ENCODE data around the gene TUBB4B.
"Not testable (repeated sequence)": the region's sequence is repeated elsewhere in the genome, so short reads cannot be mapped to it uniquely, and the experiment has no call there.

The TUBB4B gene

DNA sequence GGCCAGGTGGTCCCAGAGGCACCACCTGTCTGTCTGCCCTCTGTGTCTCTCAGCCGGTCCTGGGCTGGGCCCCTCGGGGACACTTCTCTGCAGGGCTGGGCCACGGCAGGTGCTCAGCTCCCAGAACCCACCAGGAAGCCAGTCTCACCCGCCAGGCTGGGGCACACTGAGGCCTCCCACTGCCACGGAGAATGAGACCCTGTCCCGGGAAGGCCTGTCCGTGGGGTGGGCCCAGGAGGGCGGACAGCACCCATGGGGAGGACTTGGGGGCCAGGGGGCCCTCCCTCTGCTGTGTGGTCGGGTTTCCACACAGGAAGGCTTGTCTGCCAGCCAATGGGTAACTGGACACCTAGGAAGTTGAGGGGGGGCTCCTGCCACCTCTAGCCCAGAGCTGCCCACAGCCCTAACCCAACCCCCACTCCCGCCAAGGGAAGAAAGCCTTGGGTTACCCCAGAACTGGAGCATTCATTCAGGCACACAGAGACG, 4.1 kb upstream of the TUBB4B start:
- no peak for DNase-seq (ENCODE audit: low read depth)

DNA sequence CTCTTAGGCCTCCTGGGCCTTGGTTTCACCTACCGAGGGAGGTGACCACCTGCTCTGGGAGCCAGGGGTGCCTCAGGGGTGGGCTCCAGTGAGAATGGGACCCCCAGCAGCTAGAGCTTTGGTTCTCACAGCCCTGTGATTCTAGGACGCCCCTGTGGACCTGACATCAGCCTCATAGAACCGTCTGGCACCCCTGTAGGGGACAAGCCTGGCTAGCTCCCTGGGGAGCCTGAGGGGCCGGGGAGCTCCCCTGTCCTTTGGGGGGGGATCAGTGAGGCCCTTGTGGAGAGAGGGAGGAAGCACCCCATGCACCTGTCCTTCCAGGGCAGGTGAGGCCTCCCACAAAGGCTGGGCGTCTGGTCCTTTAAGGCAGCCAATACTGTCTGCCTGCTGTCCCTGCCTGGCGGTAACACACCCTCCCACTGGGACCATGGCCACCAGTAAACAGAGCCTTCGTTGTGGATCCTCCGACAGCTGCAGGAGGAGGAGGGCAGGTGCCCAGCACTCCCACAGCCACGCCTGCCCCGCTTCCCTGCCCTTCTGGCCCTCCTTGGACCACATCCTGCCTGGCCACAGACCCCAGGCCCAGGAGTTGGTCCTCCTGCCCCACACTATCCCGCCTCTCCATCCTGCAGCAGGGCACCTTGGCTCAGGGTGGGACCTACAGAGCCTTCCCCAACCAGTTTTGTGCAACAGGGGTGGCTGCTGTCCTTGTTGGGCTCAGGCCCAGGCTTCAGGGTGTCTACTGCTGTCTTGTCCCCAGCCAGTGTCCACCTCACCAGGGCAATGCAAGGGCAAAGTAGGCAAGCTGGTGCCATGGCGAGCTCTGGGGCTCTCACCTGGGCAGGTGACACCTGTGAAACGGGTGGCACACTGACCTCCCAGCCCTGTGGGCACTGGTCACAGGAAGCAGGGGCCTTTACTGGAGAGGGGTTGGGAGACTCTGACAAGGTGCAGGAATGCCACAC, 3.0 kb upstream of the TUBB4B start:
- DNase-seq (ENCODE audit: low read depth) = no peak

DNA sequence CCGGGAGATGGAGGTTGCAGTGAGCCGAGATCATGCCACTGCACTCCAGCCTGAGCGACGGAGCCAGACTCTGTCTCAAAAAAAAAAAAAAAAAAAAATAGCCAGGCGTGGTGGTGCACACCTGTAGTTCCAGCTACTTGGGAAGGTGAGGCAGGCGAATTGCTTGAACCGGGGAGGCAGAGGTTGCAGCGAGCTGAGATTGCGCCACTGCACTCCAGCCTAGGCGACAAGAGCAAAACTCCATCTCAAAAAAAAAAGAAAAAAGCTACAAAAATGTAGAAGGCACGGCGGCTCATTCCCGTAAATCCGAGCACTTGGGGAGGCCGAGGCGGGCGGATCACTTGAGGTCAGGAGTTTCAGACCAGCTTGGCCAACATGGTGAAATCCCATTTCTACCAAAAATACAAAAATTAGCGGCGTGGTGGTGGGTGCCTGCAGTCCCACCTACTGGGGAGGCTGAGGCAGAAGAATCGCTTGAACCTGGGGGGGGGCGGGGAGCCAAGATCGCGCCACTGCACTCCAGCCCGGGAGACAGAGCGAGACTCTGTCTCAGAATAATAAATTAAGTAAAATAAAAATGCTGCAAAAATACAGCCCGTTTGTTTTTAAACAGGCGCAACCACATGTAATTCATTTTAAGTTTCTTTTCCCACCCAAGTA, 1.4 kb upstream of the TUBB4B start:
- DNase-seq (ENCODE audit: low read depth) = not testable (repeated sequence)

DNA sequence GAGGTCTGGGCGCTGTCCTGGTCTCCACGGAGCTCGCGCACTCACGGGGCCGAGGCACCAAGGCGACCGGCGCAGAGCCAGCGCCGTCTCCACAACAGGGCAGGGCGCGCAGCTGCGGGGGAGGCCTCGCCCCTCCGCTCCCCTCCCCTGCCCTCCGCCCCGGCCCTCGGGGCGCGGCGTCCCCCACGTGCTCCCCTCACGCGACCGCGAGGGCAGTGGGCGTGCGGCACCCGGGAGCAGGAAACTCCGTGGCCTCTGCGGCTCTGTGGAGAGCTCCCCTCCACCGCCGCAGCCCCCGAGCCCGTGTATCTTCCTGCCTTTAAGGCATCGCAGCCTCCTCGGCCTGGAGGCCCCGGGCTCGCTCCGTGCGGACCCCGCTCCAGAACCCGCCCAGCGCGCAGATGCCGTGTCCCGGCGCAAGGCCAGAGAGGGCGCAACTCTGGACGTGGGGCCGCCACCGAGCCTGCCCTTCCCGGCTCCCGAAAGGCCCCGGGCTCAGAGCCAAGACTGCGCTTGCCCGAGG, 708 bp upstream of the TUBB4B start:
- DNase-seq (ENCODE audit: low read depth) = peak; percentile 63

DNA sequence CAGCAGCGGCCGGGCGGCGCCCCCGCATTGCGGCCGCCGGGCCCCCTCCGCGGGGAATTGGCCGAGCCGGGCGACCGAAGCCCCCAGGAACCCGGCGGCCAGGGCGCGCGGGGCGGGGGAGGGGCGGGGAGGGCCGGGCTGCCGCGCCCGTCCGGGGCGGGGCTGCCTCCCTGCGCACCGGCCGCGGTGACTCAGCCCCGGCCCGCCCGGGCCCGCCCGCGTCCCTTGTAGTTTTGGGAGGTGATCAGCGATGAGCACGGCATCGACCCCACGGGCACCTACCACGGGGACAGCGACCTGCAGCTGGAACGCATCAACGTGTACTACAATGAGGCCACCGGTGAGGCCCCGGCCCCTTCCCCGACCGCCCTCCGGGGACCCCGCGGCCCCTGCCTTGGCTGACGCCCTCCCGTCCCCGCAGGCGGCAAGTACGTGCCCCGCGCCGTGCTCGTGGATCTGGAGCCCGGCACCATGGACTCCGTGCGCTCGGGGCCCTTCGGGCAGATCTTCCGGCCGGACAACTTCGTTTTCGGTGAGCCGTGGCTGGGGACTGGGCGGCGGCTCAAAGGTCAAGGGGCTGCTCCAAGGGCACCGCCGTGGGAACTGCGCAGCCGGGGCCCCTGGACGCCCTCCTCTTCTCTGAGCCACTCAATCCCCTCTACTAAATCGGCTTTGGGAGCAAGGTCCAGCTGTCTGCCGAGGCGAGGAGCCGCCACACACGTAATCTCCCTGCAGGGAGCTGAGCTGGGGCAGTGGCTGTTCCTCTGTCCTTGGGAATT, 592 bp downstream of the TUBB4B start:
- DNase-seq (ENCODE audit: low read depth) = peak; percentile 61

DNA sequence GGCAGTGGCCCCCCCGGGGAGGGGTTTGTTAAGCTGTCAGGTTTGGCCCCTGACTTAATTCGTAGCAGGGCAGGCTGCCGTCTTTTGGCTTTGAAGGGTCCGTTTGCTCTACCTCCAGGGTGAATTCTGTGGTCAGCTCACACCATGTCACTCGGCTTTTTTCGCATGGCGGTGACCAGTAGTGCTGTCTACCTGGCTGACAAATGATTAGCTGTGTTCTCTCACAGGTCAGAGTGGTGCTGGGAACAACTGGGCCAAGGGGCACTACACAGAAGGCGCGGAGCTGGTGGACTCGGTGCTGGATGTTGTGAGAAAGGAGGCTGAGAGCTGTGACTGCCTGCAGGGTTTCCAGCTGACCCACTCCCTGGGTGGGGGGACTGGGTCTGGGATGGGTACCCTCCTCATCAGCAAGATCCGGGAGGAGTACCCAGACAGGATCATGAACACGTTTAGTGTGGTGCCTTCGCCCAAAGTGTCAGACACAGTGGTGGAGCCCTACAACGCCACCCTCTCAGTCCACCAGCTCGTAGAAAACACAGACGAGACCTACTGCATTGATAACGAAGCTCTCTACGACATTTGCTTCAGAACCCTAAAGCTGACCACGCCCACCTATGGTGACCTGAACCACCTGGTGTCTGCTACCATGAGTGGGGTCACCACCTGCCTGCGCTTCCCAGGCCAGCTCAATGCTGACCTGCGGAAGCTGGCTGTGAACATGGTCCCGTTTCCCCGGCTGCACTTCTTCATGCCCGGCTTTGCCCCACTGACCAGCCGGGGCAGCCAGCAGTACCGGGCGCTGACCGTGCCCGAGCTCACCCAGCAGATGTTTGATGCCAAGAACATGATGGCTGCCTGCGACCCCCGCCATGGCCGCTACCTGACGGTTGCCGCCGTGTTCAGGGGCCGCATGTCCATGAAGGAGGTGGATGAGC, 1.4 kb downstream of the TUBB4B start:
- no peak for DNase-seq (ENCODE audit: low read depth)

DNA sequence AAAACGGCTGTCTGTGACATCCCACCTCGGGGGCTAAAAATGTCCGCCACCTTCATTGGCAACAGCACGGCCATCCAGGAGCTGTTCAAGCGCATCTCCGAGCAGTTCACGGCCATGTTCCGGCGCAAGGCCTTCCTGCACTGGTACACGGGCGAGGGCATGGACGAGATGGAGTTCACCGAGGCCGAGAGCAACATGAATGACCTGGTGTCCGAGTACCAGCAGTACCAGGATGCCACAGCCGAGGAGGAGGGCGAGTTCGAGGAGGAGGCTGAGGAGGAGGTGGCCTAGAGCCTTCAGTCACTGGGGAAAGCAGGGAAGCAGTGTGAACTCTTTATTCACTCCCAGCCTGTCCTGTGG, 2.2 kb downstream of the TUBB4B start:
- not testable (repeated sequence) for DNase-seq (ENCODE audit: low read depth)

DNA sequence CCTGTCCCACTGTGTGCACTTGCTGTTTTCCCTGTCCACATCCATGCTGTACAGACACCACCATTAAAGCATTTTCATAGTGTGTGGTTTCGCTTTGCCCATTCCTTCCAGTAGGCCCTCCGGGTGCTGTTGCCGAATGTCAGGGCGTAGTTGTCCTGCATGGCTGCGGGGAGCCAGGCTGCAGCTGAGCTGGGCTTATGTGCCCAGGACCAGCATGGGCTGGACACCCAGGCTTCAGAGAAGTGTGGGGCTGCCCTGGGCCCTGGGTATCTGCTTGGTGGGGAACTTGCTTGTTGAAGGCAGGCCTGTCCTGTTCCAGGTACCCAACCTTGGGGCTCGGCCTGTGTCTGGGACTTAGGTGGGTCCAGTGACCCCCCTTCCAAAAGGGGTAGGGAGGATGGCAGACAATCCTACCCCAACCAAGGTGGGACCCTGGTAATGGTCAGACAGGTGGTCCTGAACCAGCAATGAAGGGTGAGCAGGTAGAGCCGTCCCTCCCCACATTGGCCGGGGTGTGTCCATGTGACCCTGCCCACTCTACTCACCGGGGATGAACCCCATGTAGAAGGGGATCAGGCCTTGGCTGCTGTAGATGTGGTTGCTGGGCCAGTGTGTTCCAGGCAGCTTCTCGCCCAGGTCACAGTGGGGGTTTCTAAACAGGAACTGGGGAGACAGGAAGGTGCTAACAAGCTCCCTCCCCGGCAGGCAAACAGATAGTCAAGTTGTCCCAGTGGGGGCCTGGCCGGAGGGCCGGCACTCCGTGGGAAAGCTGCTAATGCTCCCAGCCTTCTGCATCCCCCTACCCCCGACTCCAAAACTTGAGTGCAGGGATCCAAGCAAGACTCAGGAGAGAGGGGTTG, 2.8 kb downstream of the TUBB4B start:
- no peak for DNase-seq (ENCODE audit: low read depth)

DNA sequence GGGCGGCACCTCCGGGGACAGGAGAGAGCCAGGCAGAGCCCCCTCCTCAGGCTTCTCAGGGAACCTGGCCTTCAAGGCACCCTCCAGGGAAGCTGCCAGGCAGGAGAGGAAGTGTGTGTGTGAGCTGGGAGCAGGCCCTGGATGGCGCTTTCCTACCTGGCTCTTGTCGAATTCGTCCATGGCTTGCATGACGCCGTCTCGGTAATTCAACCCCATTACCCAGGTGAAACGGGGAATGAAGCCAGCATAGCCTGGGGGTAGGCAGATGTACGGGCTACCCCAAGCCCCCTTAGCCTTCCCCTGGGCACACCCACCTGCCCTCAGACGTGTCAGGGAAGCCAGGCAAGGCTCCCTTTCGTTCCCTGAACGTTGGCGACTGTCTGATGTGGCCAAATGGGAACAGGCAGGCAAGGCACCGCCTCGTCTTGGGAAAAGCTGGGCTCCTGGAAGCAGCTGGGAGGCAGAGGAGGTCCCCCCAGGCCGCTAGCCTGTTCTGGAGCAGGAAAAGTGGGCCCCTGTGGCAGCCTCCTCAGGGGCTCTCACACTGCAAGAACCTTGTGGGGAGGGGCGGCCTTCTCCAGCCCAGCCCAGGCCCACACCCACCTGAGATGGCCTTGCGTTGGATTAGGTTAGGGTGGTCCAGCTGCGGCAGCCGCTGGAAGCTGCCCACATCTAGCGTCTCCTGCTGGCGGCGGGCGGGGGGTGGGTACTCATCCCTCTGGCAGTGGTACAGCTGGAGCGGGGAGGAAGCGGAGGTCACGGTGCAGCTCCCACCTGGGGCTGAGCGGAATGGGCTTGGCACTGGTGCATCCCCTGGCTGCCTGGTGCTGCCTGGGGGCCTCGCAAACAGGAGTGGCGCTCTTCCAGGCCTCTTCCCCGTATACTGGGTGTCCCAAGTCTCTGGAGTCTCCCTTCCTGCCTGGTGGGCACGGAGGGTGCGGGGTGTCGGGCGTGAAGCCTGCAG, 3.7 kb downstream of the TUBB4B start:
- DNase-seq (ENCODE audit: low read depth) = no peak

DNA sequence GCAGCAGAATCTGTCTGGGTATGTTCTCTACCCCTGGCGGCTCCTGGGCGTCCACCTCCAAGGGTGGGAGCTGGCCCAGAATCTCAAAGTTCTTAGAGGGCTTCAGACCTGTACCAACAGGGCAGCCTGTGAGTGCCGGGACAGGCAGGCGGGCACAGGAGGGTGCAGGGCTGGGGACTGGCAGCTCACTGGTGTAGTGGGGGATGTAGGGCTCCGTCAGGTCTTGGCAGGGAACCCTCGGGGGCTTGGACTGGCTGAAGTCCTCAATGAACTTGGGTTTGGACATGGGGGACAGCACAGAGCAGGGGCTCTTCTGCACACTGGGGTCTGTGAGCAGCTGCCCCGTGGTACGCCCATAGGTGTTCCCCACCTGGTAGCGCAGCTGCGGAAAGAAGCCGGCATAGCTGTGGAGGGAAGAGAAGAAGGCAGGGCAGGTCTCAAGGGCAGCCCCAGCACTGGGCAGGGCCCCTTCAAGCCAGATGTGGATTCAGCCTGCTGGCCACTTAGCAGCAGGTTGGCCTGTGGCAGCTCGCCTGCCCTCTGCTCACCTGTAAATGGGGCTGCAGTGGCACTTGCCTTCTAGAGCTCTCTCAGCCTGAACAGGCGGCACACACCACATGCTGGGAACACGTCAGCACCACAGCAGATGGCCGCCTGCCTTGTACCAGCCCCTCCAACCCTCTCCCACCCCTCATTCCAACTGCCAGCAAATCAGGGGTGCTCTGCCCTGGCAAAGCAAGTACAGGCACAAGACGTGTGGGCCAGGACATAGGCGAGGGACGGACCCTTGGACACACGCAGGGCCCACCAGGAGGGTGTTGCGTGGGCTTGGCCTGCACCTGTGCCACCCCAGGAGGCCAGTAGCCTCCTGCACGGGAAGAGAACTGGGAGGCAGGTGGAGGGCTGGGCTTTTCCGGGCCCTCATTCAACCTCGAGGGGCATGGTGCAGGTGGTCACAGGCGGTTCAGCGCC, 4.6 kb downstream of the TUBB4B start:
- no peak for DNase-seq (ENCODE audit: low read depth)

DNA sequence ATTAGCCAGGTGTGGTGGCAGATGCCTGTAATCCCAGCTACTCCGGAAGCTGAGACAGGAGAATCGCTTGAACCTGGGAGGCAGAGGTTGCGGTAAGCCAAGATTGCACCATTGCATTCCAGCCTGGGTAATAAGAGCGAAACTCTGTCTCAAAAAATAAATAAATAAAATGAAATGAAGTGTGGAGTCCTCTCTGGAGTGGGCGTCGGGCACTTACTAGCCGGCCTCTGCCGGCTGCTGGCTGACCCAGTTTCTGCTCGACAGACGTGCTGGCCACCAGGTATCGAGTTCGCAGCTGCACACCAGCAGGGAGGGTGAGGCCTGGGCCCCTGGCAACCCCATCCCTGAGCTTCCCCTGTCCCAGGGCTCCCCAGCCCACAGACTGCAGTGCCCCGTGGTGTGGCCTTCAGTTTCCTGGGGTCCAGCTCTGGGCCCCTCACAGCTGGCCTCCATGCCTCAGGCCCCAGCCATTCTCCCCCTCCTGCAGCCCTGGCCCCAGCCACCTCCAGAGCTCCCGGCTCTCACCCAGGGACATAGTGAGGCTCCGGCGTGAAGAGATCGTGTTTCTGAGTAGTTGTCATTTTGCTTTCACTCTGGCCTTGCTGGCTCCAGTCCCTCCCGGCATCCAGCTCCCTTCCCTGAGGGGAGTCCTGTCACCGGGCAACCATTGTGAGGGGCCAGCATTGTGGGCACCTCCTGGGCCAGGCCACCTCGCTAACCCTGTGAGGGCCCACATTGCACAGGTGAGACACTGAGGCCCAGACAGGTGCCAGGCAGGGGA, 6.2 kb downstream of the TUBB4B start:
- no peak for DNase-seq (ENCODE audit: low read depth)

DNA sequence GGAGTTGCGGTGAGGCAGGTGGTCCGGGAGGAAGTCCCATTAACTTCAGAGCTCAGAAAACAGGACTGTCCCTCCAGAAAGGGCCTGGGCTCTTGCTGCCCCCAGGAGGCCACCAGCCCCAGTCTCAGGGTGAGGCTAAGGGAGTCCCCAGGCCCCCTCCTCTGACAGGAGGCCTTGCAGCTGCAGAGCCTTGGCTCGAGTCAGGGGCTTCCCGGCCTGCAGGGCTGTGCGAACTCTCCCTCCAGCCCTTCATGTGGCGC, 6.8 kb downstream of the TUBB4B start:
- DNase-seq (ENCODE audit: low read depth) = no peak

DNA sequence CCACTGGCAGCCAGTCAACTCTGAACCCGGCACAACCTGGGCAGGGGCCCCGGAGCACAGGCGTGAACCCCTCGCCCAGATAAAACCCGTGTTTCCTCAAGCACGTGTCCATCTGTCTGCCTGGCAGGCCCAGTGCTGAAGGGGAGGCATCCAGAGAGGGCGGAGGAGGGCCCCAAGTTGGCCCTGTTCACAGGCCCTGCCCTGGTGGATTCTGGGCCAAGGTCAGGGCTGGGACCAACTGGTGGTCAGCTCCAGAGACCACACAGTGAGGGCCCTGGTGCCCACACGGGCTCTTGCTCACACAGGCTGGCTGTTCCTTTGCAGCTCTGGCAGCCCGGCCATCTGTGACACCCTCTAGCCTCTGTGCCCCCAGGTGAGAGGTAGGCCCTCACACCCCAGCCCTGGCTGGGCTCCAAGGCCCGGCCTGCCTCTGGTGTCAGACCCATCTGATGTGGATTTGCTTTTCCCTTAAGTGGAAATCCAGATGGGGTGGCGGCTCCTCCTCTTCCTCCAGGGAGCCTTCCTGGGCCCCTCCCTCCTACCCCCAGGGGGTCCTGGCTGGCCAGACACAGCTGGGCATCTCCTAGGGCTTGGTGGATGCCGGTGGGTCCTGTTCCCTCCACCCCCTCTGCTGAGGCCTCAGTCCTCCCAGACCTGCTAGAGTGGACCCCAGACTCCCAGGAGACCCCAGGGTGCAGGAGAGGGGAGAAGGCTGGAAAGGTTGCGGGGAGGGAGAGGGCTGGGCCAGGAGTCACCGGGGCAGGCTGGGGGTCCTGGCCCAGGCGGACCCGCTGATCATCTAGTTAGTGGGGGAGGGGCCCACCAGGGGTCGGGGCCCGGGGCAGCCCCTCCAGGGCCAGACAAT, 9.5 kb downstream of the TUBB4B start:
- DNase-seq (ENCODE audit: low read depth) = no peak

DNA sequence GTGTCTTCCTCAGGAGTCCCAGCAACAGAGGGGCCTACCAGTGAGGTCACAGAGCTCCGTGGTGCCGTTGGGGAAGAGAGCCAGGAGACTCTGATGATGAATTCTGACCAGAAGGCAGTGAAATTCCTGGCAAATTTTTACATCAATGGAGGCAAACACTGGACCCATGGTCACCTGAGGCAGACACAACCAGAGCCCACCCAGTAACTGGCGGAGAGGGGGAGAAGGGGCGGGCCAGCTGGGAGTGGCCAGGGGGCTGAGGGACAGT, 10.0 kb downstream of the TUBB4B start, which contains the start of gene STPG3:
STPG3 (plus strand) TSS at position 93 of the 268 bp plus-strand sequence; CDS start at position 94, 1 bp downstream.
- no peak for DNase-seq (ENCODE audit: low read depth)

DNA sequence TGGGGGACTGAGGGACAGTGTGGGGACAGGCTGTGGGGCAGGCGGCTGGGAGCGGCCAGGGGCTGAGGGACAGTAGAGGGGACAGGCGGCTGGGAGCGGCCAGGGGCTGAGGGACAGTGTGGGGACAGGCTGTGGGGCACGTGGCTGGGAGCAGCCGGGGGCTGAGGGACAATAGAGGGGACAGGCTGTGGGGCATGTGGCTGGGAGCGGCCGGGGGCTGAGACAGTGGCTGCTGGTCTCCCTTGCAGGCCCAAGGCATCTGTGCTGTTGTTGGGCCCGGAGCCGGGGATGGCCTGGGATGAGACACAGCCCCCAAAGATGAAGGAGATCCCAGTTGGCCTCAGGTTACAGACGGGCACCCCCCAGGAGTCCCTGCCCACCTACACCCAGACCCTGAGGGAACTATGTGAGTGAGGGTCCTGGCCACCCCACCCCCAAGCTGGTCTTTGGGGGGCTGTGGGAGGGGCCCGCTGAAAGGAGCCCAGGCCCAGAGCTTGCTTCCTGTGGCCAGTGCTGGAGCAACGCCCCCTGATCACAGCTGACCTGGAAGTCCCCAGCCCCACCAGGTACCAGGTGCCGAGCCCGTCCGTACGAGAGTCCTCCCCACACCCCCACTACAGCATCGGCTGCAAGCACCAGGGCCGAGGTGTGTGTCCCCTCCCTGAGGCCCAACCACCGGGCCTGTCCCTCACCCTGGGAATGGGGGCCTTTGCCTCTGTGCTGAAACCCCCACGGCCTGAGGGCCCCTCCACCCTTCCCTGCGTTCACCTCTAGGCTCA, 10.6 kb downstream of the TUBB4B start:
- no peak for DNase-seq (ENCODE audit: low read depth)

All from T-helper 22 cell (primary cell).